Prostate gland (tissue), 2 donors: ENCODE measurements around the gene OVCA2.

Source experiments
- CTCF ChIP-seq, 4 experiments: fragments of 200-600 bp in 2 of 4; fragments of 450-650 bp in 2 of 4; sonication (generic) in 2 of 4; IDR thresholded peaks; 1 replicate in 3 of 4; 2 replicates in 1 of 4; pipeline ENCODE4 v1.5.1; 2016 to 2019; ENCODE audit warnings: antibody characterized with exemption in 4 of 4, mild to moderate bottlenecking in 2 of 4, moderate library complexity in 2 of 4
- POLR2A ChIP-seq: fragments of 450-650 bp; IDR thresholded peaks from one replicate; pipeline ENCODE4 v1.6.1; 2016; ENCODE audit warnings: antibody characterized with exemption, mild to moderate bottlenecking
- POLR2AphosphoS5 ChIP-seq: sonication (generic); formaldehyde crosslinking; IDR thresholded peaks from one replicate; pipeline ENCODE4 v1.6.1; 2017; ENCODE audit warnings: antibody characterized with exemption

- TF ChIP-seq POLR2AphosphoS5, result peak; percentile 80
- TF ChIP-seq CTCF (IDR thresholded peaks at IDR 0.05), result peak in 1 of 4 experiments; percentile 5
- TF ChIP-seq POLR2A, result no peak
These were observed 44.4 kb upstream of the OVCA2 start for GRCh38 chr17:1997289-1997926.
